NCI-H82 treated with DMSO at 0.1 percent for 48 hours (cell line): ENCODE measurements around the gene PAN3.
A peak's percentile ranks its signal among the peaks of the same experiment; 100 is the strongest.

Source experiments
- DNase-seq: peaks from one replicate; lab custom pipeline; 2025; ENCODE audit not compliant: unreplicated experiment; lab: John Stamatoyannopoulos, UW

PAN3 gene

GRCh38 chr13:28336193-28336657, 197.9 kb downstream of the PAN3 start:
- no peak for DNase-seq

GRCh38 chr13:28337166-28338005, 199.0 kb downstream of the PAN3 start:
- DNase-seq: peak; percentile 91

GRCh38 chr13:28338006-28338574, 199.7 kb downstream of the PAN3 start:
- DNase-seq: peak; percentile 21

GRCh38 chr13:28338742-28339141, 200.4 kb downstream of the PAN3 start:
- DNase-seq: no peak

GRCh38 chr13:28339419-28339818, 201.1 kb downstream of the PAN3 start:
- DNase-seq: no peak

GRCh38 chr13:28340272-28340793, 202.0 kb downstream of the PAN3 start:
- DNase-seq: no peak

GRCh38 chr13:28342251-28342650, 203.9 kb downstream of the PAN3 start:
- no peak for DNase-seq

GRCh38 chr13:28344163-28344562, 205.8 kb downstream of the PAN3 start:
- no peak for DNase-seq
